Smooth muscle cell (in vitro differentiated cells): ENCODE measurements around the gene PPARA. TPM values are rescaled to one million over a fixed set of nuclear protein-coding genes. Genes with fewer than 3 reads are reported as not detected.

Experiments used
- DNase-seq: peaks from one replicate; lab custom pipeline; 2025; ENCODE audit not compliant: unreplicated experiment; lab: John Stamatoyannopoulos, UW
- H2AFZ ChIP-seq: fragments of 200-600 bp; sonication (generic); 2 replicates; pipeline ENCODE4 v1.6.0; 2016; ENCODE audit warnings: antibody characterized with exemption, low read depth, mild to moderate bottlenecking
- H3F3A ChIP-seq: fragments of 200-600 bp; sonication (generic); 2 replicates; pipeline ENCODE4 v1.6.0; 2017; ENCODE audit warnings: antibody characterized with exemption, low read depth
- H3K27ac ChIP-seq: fragments of 200-600 bp; sonication (generic); 2 replicates; pipeline ENCODE4 v1.5.1; 2016; ENCODE audit warnings: low read depth, mild to moderate bottlenecking
- H3K27me3 ChIP-seq: fragments of 200-600 bp; sonication (generic); 2 replicates; pipeline ENCODE4 v1.6.1; 2016; ENCODE audit warnings: low read depth, mild to moderate bottlenecking
- H3K36me3 ChIP-seq: fragments of 200-600 bp; sonication (generic); 2 replicates; pipeline ENCODE4 v1.5.1; 2016; ENCODE audit warnings: low read depth
- H3K4me1 ChIP-seq: fragments of 200-600 bp; sonication (generic); 2 replicates; pipeline ENCODE4 v1.5.1; 2016; ENCODE audit warnings: low read depth
- H3K4me2 ChIP-seq: fragments of 200-600 bp; sonication (generic); 2 replicates; pipeline ENCODE4 v1.6.0; 2016; ENCODE audit warnings: mild to moderate bottlenecking
- H3K4me3 ChIP-seq: fragments of 200-600 bp; sonication (generic); 2 replicates; pipeline ENCODE4 v1.5.1; 2016; ENCODE audit warnings: mild to moderate bottlenecking
- H3K79me2 ChIP-seq: fragments of 200-600 bp; sonication (generic); 2 replicates; pipeline ENCODE4 v1.6.0; 2016; ENCODE audit warnings: low read depth, mild to moderate bottlenecking
- H3K9ac ChIP-seq: fragments of 200-600 bp; sonication (generic); 2 replicates; pipeline ENCODE4 v1.6.0; 2016; ENCODE audit warnings: low read depth
- H3K9me3 ChIP-seq: fragments of 200-600 bp; sonication (generic); replicated peaks from 2 replicates; pipeline ENCODE4 v1.5.1; 2016; ENCODE audit warnings: low read depth
- H4K20me1 ChIP-seq: fragments of 200-600 bp; sonication (generic); 2 replicates; pipeline ENCODE4 v1.6.0; 2016; ENCODE audit warnings: low read depth
- WGBS: methylation state at CpG from one replicate; pipeline ENCODE4 v1.1.7; 2016; ENCODE audit warnings: low lambda C conversion rate; 5-methylcytosine and 5-hydroxymethylcytosine counted together
- polyA plus RNA-seq: library from polyadenylated mRNA; unstranded; fragments of >200 nt; fragmentation: Nextera tagmentation; extraction: Ambion mirVana; gene quantifications from 2 replicates; pipeline ENCODE4 v1.2.1, GENCODE V29; 2016
- total RNA-seq: library from RNA; depleted of rRNA; stranded (reverse); fragments of >200 nt; gene quantifications from 2 replicates; pipeline ENCODE4 v1.2.3, GENCODE V29; 2014
- TF ChIP-seq, protein P1 (sequence below): fragments of 200-600 bp; sonication (generic); IDR thresholded peaks from 2 replicates; pipeline ENCODE4 v1.5.1; 2017; ENCODE audit warnings: borderline replicate concordance, mild to moderate bottlenecking, antibody characterized with exemption; ENCODE audit not compliant: insufficient read depth, poor library complexity, severe bottlenecking

Gene PPARA
- total and polyA plus RNA-seq, 2 experiments from 2014 or later, result 9.2 to 18.0 TPM

- Histone ChIP-seq H3K27me3 (no peaks in the 10 kb centered on the region), H3K4me1 (no peaks in the 10 kb centered on the region), H3F3A (no peaks in the 10 kb centered on the region), H4K20me1 (no peaks in the 10 kb centered on the region), H3K4me3 (no peak overlapping the region), H3K79me2 (no peaks in the 10 kb centered on the region), H3K27ac (no peak overlapping the region), H3K9ac (no peak overlapping the region), H3K4me2 (no peak overlapping the region), H3K36me3 (no peaks in the 10 kb centered on the region), H3K9me3 (no peaks in the 10 kb centered on the region), H2AFZ (no peak overlapping the region)
- no peak for DNase-seq
- 93% methylated on average over 26 of the region's 26 CpGs for WGBS
- TF ChIP-seq, protein P1, sequence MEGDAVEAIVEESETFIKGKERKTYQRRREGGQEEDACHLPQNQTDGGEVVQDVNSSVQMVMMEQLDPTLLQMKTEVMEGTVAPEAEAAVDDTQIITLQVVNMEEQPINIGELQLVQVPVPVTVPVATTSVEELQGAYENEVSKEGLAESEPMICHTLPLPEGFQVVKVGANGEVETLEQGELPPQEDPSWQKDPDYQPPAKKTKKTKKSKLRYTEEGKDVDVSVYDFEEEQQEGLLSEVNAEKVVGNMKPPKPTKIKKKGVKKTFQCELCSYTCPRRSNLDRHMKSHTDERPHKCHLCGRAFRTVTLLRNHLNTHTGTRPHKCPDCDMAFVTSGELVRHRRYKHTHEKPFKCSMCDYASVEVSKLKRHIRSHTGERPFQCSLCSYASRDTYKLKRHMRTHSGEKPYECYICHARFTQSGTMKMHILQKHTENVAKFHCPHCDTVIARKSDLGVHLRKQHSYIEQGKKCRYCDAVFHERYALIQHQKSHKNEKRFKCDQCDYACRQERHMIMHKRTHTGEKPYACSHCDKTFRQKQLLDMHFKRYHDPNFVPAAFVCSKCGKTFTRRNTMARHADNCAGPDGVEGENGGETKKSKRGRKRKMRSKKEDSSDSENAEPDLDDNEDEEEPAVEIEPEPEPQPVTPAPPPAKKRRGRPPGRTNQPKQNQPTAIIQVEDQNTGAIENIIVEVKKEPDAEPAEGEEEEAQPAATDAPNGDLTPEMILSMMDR, result no peak
Measured at GRCh38 chr22:46135611-46136485, 14.5 kb upstream of the PPARA start.

DNA sequence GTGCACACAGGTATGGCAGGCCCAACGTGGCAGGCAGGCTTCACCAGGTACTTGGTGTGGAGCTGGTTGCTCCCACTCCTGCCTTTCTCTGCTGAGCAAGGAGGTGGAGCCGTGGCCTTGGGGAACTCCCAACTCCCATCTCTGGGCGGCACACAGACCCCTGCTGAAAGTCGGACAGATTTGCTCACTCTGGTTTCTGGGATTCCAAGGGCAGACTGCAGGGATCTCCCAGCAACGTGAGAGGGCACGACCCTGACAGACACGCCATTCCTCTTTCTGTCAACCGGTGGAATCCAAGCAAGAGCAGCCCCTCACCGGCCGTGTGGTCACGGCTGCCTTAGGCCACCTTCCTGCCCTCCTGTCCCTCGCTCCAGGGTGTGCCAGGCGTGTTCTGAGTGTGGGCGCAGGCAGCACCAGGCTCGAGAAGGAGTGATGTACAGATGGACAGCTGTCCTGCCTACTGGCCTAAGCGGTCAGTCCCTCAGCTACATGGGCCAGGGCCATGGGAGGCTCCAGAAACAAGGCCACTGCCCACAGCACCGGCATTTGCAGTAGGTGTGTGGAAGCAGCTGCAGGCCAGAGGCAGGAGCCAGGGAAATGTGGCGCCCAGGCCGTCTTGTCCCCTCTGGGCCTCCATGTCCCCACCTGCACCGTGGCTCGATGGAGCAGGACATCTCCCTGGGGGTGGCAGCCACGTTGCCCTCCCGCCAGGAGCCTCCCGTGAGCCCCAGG, 13.7 kb upstream of the PPARA start:
- H3K4me3 ChIP-seq, result no peak overlapping the region
- no peaks in the 10 kb centered on the region for H3K79me2 ChIP-seq
- no peak for DNase-seq

GRCh38 chr22:46137218-46137766, 13.0 kb upstream of the PPARA start:
- Histone ChIP-seq H2AFZ (no peak overlapping the region), H3K79me2 (no peaks in the 10 kb centered on the region), H3K4me1 (no peaks in the 10 kb centered on the region), H3K27me3 (no peaks in the 10 kb centered on the region), H3K36me3 (no peaks in the 10 kb centered on the region), H3K9me3 (no peaks in the 10 kb centered on the region), H4K20me1 (no peaks in the 10 kb centered on the region), H3K4me2 (no peak overlapping the region), H3K4me3 (no peak overlapping the region), H3K9ac (no peak overlapping the region), H3K27ac (no peak overlapping the region), H3F3A (no peaks in the 10 kb centered on the region)
- TF ChIP-seq, protein P1, result no peak
- DNase-seq, result no peak
- WGBS, result 85% methylated on average over 14 of the region's 14 CpGs

More for the DNA sequence above, 13.7 kb upstream of the PPARA start:
- Histone ChIP-seq H3K9me3 (no peaks in the 10 kb centered on the region), H3K4me2 (no peak overlapping the region), H4K20me1 (no peaks in the 10 kb centered on the region), H2AFZ (no peak overlapping the region), H3F3A (no peaks in the 10 kb centered on the region), H3K36me3 (no peaks in the 10 kb centered on the region), H3K27me3 (no peaks in the 10 kb centered on the region), H3K9ac (no peak overlapping the region), H3K27ac (no peak overlapping the region), H3K4me1 (no peaks in the 10 kb centered on the region)
- TF ChIP-seq, protein P1, result no peak
- 87% methylated on average over 24 of the region's 24 CpGs for WGBS
